Pancreas (tissue), 10 donors: ENCODE results near the gene WDR5. TPM values are rescaled to one million over a fixed set of nuclear protein-coding genes. Genes with fewer than 3 reads are reported as not detected.
A peak's percentile ranks its signal among the peaks of the same experiment; 100 is the strongest.

Experiments used
- ATAC-seq, 4 donors: fragments of 200-7000 bp; cut with Tn5 transposase; one replicate each; pipeline versions ENCODE4 v1.8.0 to v1.9.1; 2020; ENCODE audit warnings: mild to moderate bottlenecking in 4 of 4, moderate library complexity in 4 of 4
- DNase-seq, 6 donors: peaks; one replicate each; pipeline ENCODE4 v3.0.0-alpha.2; 2020
- FAIRE-seq: peaks from 2 replicates; lab custom pipeline; 2012; peaks lifted over from hg19 to GRCh38; lab: Jason Lieb, UNC
- H3K27ac ChIP-seq, 4 donors: fragments of 200-600 bp; sonication (generic); 1 replicate in 3 of 4; 2 replicates in 1 of 4; pipeline versions ENCODE4 v1.5.0 to v1.8.0; 2020
- H3K27me3 ChIP-seq, 4 donors: fragments of 200-600 bp; one replicate each; pipeline ENCODE4 v1.8.0; 2021
- H3K36me3 ChIP-seq, 3 donors: fragments of 200-600 bp; sonication (generic) in 1 of 3; one replicate each; pipeline versions ENCODE4 v1.5.0 to v1.8.0; 2020 to 2021
- H3K4me1 ChIP-seq, 3 donors: fragments of 200-600 bp; one replicate each; pipeline ENCODE4 v1.8.0; 2021
- H3K4me3 ChIP-seq, 4 donors: fragments of 200-600 bp; sonication (generic) in 2 of 4; one replicate each; pipeline versions ENCODE4 v1.5.0 to v1.8.0; 2020 to 2021
- H3K9me3 ChIP-seq, 4 donors: fragments of 200-600 bp; one replicate each; pipeline ENCODE4 v1.8.0; 2021
- CTCF ChIP-seq, 4 donors: fragments of 200-600 bp; sonication (generic) in 3 of 4; IDR thresholded peaks; one replicate each; pipeline versions ENCODE4 v1.5.0 to v1.8.0; 2021; ENCODE audit warnings: antibody characterized with exemption in 4 of 4
- WGBS, 2 donors: extraction: QIAGEN DNeasy Blood & Tissue Kit; methylation state at CpG; one replicate each; pipeline ENCODE4 v1.1.7; 2013; 5-methylcytosine and 5-hydroxymethylcytosine counted together
- intact Hi-C, 3 donors: fragments of 100-400 bp; cut with DNase I; formaldehyde crosslinking; loops; one replicate each; pipeline versions ENCODE4 v1.11.1 to v1.14.2; 2022
- polyA plus RNA-seq, 2 donors: library from polyadenylated mRNA; stranded (reverse); fragments of 200-250 nt; gene quantifications; one replicate each; pipeline ENCODE4 v1.2.3, GENCODE V29; 2013
- total RNA-seq, 6 donors: library from RNA; stranded (reverse); fragmentation: NEBNext Ultra II Directional in 4 of 6; extraction: Animal tissue kit (Norgen Biotek cat#: 25700) in 4 of 6; gene quantifications; one replicate each; pipeline versions ENCODE4 v1.2.1 to v1.2.4, GENCODE V29; 2021 to 2023
- donor health status: healthy with polysubstance abuse.
- donor health status: DM: no; HTN: no; CAD: no; lungs with moderate emphysema.
- donor health status: DM: no; HTN: no; CAD: no.
- donor health status: control.
- donor health status: control.
- donor health status: Bipolar disorder and iron deficiency.
- donor health status: DM: yes; HTN: yes; CAD: no.
- donor health status: DM: no; HTN: no; CAD: no.
- donor health status: DM: no; HTN: no; CAD: no.
- donor health status: DM: yes; HTN: yes; CAD: no.

Gene WDR5
- total RNA-seq (10 to 100 TPM; 14.0 to 20.2 (median 15.9) TPM), polyA plus RNA-seq (10 to 100 TPM; 18.0 to 26.1 TPM)

GRCh38 chr9:134135343-134136117 is at the start of gene WDR5:
Gene WDR5 (plus strand): TSS chr9:134136082. CDS start chr9:134139878, 3,796 bp downstream.
- TF ChIP-seq CTCF (IDR thresholded peaks at IDR 0.05) = no peak
- ATAC-seq = peak; percentile 84 to 90 (median 85)
- 0 to 1% methylated on average over 67 to 81 of the region's 81 CpGs for WGBS, 2 donors
- H3K4me3 ChIP-seq = peak within 1 kb of the TSS; percentile 85 to 100 (median 98)
- peaks cover 6 to 26% (median 15%) of the 10 kb centered on the region in 3 donors for H3K4me1 ChIP-seq
- H3K27me3 ChIP-seq = no peaks in the 10 kb centered on the region
- no peaks in the 10 kb centered on the region for H3K9me3 ChIP-seq
- H3K27ac ChIP-seq = peak within 1 kb of the TSS; percentile 89 to 94 (median 92)
- peak; percentile 89 to 99 (median 95) for DNase-seq
- intact Hi-C loops = loop anchor here in 1 of 3 donors (10.0 kb wide), 1 partner anchor 71 kb away; the partner anchor contains the start of gene BRD3
- FAIRE-seq = no peak
- H3K36me3 ChIP-seq = no peaks in the 10 kb centered on the region

DNA sequence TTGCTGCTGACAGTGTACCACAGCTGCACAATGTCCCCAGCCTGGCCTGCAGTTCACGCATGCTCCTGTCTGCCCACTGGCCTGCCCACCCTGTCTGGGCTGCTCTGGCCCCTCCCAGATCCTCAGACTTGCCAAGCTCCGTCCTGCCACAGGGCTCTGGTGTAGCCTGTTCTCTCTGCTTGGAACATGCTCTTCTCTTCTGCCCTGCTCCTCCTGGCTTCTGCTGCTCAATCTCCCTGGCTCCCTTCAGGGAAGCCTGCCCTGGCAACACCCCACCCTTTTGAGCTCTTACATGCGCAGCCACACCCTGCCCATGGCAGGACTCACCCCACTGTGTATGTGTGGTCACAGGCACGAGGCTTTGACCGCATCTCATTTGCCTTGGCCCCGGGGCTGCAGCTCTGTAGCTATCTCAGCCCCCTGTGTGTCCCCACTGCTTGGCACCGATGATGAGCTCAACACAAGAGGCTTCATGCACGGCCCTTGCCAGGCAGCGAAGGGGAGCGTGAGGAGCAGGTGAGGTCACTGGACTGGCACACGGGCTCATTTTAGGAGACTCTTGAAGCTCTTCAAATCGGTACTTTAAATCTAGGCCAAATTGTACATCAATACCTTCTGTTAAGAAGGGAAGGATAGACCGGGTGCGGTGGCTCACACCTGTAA is 47.7 kb upstream of the WDR5 start:
- FAIRE-seq (no peak), ATAC-seq (no peak), DNase-seq (no peak)
- H3K36me3 ChIP-seq = no peaks in the 10 kb centered on the region
- no peak overlapping the region for H3K4me3 ChIP-seq
- WGBS, 2 donors = 81 to 83% methylated on average over 14 of the region's 14 CpGs
- H3K4me1 ChIP-seq = no peaks in the 10 kb centered on the region
- intact Hi-C loops = no loop called here
- H3K27ac ChIP-seq = no peak overlapping the region
- H3K27me3 ChIP-seq = no peaks in the 10 kb centered on the region
- H3K9me3 ChIP-seq = no peaks in the 10 kb centered on the region
- no peak for TF ChIP-seq CTCF (IDR thresholded peaks at IDR 0.05)

GRCh38 chr9:134089972-134090371 is 45.9 kb upstream of the WDR5 start:
- WGBS, 2 donors = 63 to 66% methylated on average over 4 of the region's 4 CpGs
- Histone ChIP-seq H3K4me3 (no peak overlapping the region), H3K36me3 (no peaks in the 10 kb centered on the region), H3K27ac (no peak overlapping the region), H3K9me3 (no peaks in the 10 kb centered on the region), H3K27me3 (no peaks in the 10 kb centered on the region), H3K4me1 (no peaks in the 10 kb centered on the region)
- no peak for TF ChIP-seq CTCF (IDR thresholded peaks at IDR 0.05)
- no peak for ATAC-seq
- DNase-seq = no peak
- intact Hi-C loops = no loop called here
- FAIRE-seq = no peak

GRCh38 chr9:134099123-134099761 is 36.6 kb upstream of the WDR5 start:
- peak; percentile 71 to 97 (median 92) for ATAC-seq
- Histone ChIP-seq H3K9me3 (no peaks in the 10 kb centered on the region), H3K36me3 (no peaks in the 10 kb centered on the region), H3K4me3 (no peak overlapping the region), H3K27me3 (no peaks in the 10 kb centered on the region), H3K4me1 (no peaks in the 10 kb centered on the region), H3K27ac (no peak overlapping the region)
- peak; percentile 40 to 67 (median 54) for TF ChIP-seq CTCF (IDR thresholded peaks at IDR 0.05)
- 33 to 34% methylated on average over 13 of the region's 13 CpGs for WGBS, 2 donors
- no peak for FAIRE-seq
- DNase-seq = peak in 3 of 6 donors; percentile 23 to 57 (median 37)
- intact Hi-C loops = no loop called here
